ENCODE data around the gene THRA. TPM values are rescaled to one million over a fixed set of nuclear protein-coding genes. Genes with fewer than 3 reads are reported as not detected.

Gene THRA
- total and polyA plus RNA-seq, 2 of the 8 experiments (the other 6 are each of a cell fraction or from before 2014, with no cell fraction given), result 6.4 to 10.2 TPM

DNA sequence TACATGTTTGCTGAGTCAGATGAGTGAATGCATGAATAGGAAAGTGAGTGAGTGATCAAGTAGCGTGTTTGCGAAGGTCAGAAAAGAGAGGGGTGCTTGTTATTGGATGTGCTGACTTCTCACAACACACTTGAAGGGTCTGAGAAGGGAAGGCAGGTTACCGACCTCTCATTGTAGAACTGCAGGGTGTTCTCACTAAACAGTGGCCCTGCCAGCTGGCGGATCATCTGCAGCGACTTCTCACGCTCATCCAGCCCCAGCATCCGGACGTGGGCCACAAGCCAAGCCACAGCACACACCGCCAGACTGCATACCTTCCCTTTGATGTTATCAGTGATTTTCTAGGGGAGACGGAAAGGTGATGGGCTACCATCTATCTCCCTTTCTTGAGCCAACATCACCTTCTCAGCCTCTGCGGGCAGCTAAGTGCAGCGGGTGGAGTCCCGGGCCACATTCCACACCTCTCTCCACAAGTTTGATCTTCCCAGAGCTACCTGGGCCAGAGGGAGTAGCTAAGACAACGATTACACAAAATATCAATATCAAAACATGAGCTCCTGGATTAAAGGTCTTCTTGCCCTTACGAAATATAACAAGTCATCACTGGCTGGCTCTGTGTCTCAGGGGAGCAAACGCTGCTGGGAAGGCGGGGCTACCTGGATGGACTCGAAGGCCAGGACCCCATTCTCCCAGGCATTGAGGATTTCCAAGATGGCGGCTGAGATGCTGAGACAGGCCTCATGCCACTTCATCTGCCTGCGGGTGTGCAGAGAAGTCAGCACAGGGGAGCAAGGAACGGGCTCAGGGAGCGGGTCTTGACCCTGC, 36.6 kb upstream of the THRA start:
- Histone ChIP-seq H2BK15ac (ENCODE audit: low read length) (no peak overlapping the region), H3K4me3 (ENCODE audit: extremely low read depth in 1 of 4, insufficient read depth in 2 of 4, low read depth in 3 of 4, low read length in 4 of 4) (no peak overlapping the region), H2AFZ (ENCODE audit: low read length) (no peak overlapping the region), H4K20me1 (replicated peaks in 1 of 2; ENCODE audit: control insufficient read depth in 1 of 2, insufficient read depth in 2 of 2, low read length in 2 of 2) (peaks cover 0 to 2% of the 10 kb centered on the region in 2 experiments), H3K18ac (ENCODE audit: extremely low read depth, low read length) (no peak overlapping the region), H4K91ac (replicated peaks; ENCODE audit: insufficient read length, low read length) (no peak overlapping the region), H3K14ac (ENCODE audit: insufficient read length) (no peak overlapping the region), H4K8ac (ENCODE audit: extremely low read depth, insufficient read depth, low read length) (no peak overlapping the region), H3K4ac (replicated peaks; ENCODE audit: insufficient read length, low read depth, low read length) (no peak overlapping the region), H3K27ac (ENCODE audit: low read depth, low read length) (no peak overlapping the region), H3K4me1 (replicated peaks in 1 of 4; ENCODE audit: control insufficient read depth in 3 of 4, insufficient read depth in 4 of 4, low read length in 3 of 4) (no peaks in the 10 kb centered on the region), H3K27me3 (replicated peaks in 1 of 4; ENCODE audit: control insufficient read depth in 3 of 4, extremely low read depth in 1 of 4, insufficient read depth in 3 of 4, low read length in 3 of 4) (no peaks in the 10 kb centered on the region), H3K23me2 (ENCODE audit: low read depth, low read length) (no peaks in the 10 kb centered on the region), H3K4me2 (ENCODE audit: insufficient read depth in 1 of 2, low read depth in 2 of 2, low read length in 2 of 2) (no peak overlapping the region), H2BK5ac (ENCODE audit: low read depth, low read length) (no peak overlapping the region), H3K79me2 (ENCODE audit: control insufficient read depth in 1 of 2, insufficient read depth in 2 of 2, low read length in 2 of 2) (no peaks in the 10 kb centered on the region), H2BK120ac (replicated peaks; ENCODE audit: low read depth, low read length) (no peak overlapping the region), H3K79me1 (ENCODE audit: low read depth, low read length) (no peaks in the 10 kb centered on the region), H3K36me3 (ENCODE audit: control insufficient read depth in 2 of 4, insufficient read depth in 4 of 4, low read length in 3 of 4) (peaks cover 18 to 42% (median 33%) of the 10 kb centered on the region in 4 experiments), H3K23ac (ENCODE audit: insufficient read length) (no peak overlapping the region), H2BK12ac (ENCODE audit: low read depth, low read length) (no peak overlapping the region), H3K9ac (replicated peaks in 1 of 4; ENCODE audit: extremely low read depth in 1 of 4, low read depth in 3 of 4, low read length in 3 of 4) (no peak overlapping the region; a peak in 1 of 7 replicates), H3K56ac (replicated peaks; ENCODE audit: insufficient read length, low read depth, low read length) (no peak overlapping the region), H4K5ac (ENCODE audit: insufficient read length, low read depth, low read length) (no peak overlapping the region), H3K9me3 (ENCODE audit: insufficient read depth in 2 of 2, low read depth in 1 of 2, low read length in 1 of 2) (no peaks in the 10 kb centered on the region), H2AK5ac (ENCODE audit: low read depth, low read length) (peak overlapping the region; percentile 32), H2BK20ac (ENCODE audit: low read length) (no peak overlapping the region)
- WGBS, 2 experiments (ENCODE audit: extremely low coverage in 1 of 2, insufficient coverage in 1 of 2, insufficient read length in 1 of 2, insufficient replicate concordance in 2 of 2, low coverage in 1 of 2, low lambda C conversion rate in 2 of 2, missing lambda C conversion rate in 1 of 2), result 95% methylated on average over 22 of the region's 22 CpGs; no CpG with 5 or more reads in 1 of the 2 experiments
- no peak for FAIRE-seq
- ChIA-PET CTCF (ENCODE audit: partially characterized antibody) (interaction anchor here (0.6 to 29.7 kb wide), 21 partner anchors 11 to 405 kb away, joined by 3 to 876 read pairs (median 4); partner anchors contain the start of genes CSF3, MED24 and THRA), POLR2A (ENCODE audit: partially characterized antibody) (interaction anchor here (0.6 to 4.8 kb wide), 6 partner anchors 9 to 97 kb away, joined by 3 to 42 read pairs (median 4); partner anchors contain the start of gene CSF3)
- no peak for DNase-seq (ENCODE audit: low read depth in 1 of 2, low spot score in 2 of 2)
- no peak for TF ChIP-seq NRF1 (IDR thresholded peaks at IDR 0.05; ENCODE audit: low read depth, low read length)
- peak; percentile 71 for TF ChIP-seq YY1 (IDR thresholded peaks at IDR 0.05; ENCODE audit: low read depth, low read length)
- TF ChIP-seq CHD1 (IDR thresholded peaks at IDR 0.05; ENCODE audit: low read depth, low read length), result no peak

All from H1 (cell line).